ENCODE results near the gene MSI2. TPM values are rescaled to one million over a fixed set of nuclear protein-coding genes. Genes with fewer than 3 reads are reported as not detected.

MSI2 gene
- total and polyA plus RNA-seq, 2 experiments from 2014 or later = 18.9 to 41.8 TPM

- Histone ChIP-seq H3K4me2 (peak overlapping the region; percentile 66; the same call in 1 of the 2 replicates), H3K9me2 (ENCODE audit: insufficient read depth) (no peaks in the 10 kb centered on the region), H3K27ac (ENCODE audit: low read depth) (no peak overlapping the region; the same call in 1 of the 2 replicates), H3K27me3 (ENCODE audit: insufficient read depth) (no peaks in the 10 kb centered on the region), H3K4me1 (ENCODE audit: insufficient read depth) (peaks cover 32% of the 10 kb centered on the region), H3K36me3 (ENCODE audit: insufficient read depth) (no peaks in the 10 kb centered on the region), H3F3A (replicated peaks; ENCODE audit: low read depth) (no peaks in the 10 kb centered on the region), H4K20me1 (replicated peaks; ENCODE audit: insufficient read depth) (no peaks in the 10 kb centered on the region; the same call in 1 of the 2 replicates), H3K4me3 (no peak overlapping the region), H2AFZ (no peak overlapping the region), H3K79me2 (replicated peaks; ENCODE audit: insufficient read depth) (peaks cover 3% of the 10 kb centered on the region; the same call in 1 of the 2 replicates)
- peak; percentile 81 for DNase-seq (ENCODE audit: low spot score)
- Mint-ChIP-seq H3K9me3 (no peaks in the 10 kb centered on the region), H3K27ac (peak overlapping the region; percentile 62; the same call in 1 of the 2 replicates), H3K4me1 (peaks cover 49% of the 10 kb centered on the region), H3K27me3 (ENCODE audit: insufficient read depth, low read depth, poor library complexity) (peaks cover 5% of the 10 kb centered on the region), H3K4me3 (no peak overlapping the region), H3K36me3 (ENCODE audit: low read depth) (no peaks in the 10 kb centered on the region)
- TF ChIP-seq, protein P1, sequence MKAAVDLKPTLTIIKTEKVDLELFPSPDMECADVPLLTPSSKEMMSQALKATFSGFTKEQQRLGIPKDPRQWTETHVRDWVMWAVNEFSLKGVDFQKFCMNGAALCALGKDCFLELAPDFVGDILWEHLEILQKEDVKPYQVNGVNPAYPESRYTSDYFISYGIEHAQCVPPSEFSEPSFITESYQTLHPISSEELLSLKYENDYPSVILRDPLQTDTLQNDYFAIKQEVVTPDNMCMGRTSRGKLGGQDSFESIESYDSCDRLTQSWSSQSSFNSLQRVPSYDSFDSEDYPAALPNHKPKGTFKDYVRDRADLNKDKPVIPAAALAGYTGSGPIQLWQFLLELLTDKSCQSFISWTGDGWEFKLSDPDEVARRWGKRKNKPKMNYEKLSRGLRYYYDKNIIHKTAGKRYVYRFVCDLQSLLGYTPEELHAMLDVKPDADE (IDR thresholded peaks at IDR 0.05) = no peak
- TF ChIP-seq POLR2AphosphoS5 (IDR thresholded peaks at IDR 0.05; ENCODE audit: low read depth) (no peak), STAT1 (IDR thresholded peaks at IDR 0.05; ENCODE audit: unreplicated experiment) (no peak)
- TF ChIP-seq, protein P2, sequence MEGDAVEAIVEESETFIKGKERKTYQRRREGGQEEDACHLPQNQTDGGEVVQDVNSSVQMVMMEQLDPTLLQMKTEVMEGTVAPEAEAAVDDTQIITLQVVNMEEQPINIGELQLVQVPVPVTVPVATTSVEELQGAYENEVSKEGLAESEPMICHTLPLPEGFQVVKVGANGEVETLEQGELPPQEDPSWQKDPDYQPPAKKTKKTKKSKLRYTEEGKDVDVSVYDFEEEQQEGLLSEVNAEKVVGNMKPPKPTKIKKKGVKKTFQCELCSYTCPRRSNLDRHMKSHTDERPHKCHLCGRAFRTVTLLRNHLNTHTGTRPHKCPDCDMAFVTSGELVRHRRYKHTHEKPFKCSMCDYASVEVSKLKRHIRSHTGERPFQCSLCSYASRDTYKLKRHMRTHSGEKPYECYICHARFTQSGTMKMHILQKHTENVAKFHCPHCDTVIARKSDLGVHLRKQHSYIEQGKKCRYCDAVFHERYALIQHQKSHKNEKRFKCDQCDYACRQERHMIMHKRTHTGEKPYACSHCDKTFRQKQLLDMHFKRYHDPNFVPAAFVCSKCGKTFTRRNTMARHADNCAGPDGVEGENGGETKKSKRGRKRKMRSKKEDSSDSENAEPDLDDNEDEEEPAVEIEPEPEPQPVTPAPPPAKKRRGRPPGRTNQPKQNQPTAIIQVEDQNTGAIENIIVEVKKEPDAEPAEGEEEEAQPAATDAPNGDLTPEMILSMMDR (conservative IDR thresholded peaks at IDR 0.05; ENCODE audit: low read depth in 2 of 2) = peak; percentile 68 to 87
- ATAC-seq = peak; percentile 89
Observed at GRCh38 chr17:57440522-57441269, 184.4 kb downstream of the MSI2 start.

- Histone ChIP-seq H2AFZ (no peak overlapping the region), H3K4me3 (no peak overlapping the region), H3K9me2 (ENCODE audit: insufficient read depth) (no peaks in the 10 kb centered on the region), H3K4me1 (ENCODE audit: insufficient read depth) (peaks cover 32% of the 10 kb centered on the region), H3K79me2 (replicated peaks; ENCODE audit: insufficient read depth) (no peaks in the 10 kb centered on the region; the same call in 1 of the 2 replicates), H3F3A (replicated peaks; ENCODE audit: low read depth) (no peaks in the 10 kb centered on the region), H3K27me3 (ENCODE audit: insufficient read depth) (no peaks in the 10 kb centered on the region), H4K20me1 (replicated peaks; ENCODE audit: insufficient read depth) (no peaks in the 10 kb centered on the region; the same call in 1 of the 2 replicates), H3K4me2 (peak overlapping the region; percentile 66; the same call in 1 of the 2 replicates), H3K36me3 (ENCODE audit: insufficient read depth) (no peaks in the 10 kb centered on the region), H3K27ac (ENCODE audit: low read depth) (peak overlapping the region; percentile 6; the same call in 1 of the 2 replicates)
- no peak overlapping the region for H3K4me3 Mint-ChIP-seq
- peaks cover 5% of the 10 kb centered on the region for H3K27me3 Mint-ChIP-seq (ENCODE audit: insufficient read depth, low read depth, poor library complexity)
- ATAC-seq = no peak
- no peaks in the 10 kb centered on the region for H3K9me3 Mint-ChIP-seq
- peaks cover 53% of the 10 kb centered on the region for H3K4me1 Mint-ChIP-seq
- no peak for DNase-seq (ENCODE audit: low spot score)
- peak overlapping the region; percentile 62; the same call in 1 of the 2 replicates for H3K27ac Mint-ChIP-seq
- no peaks in the 10 kb centered on the region for H3K36me3 Mint-ChIP-seq (ENCODE audit: low read depth)
- TF ChIP-seq ZNF331 (CRISPR knock-in tag; IDR thresholded peaks at IDR 0.05; ENCODE audit: low read depth) (no peak), EZH2 (IDR thresholded peaks at IDR 0.05; ENCODE audit: low read depth, unreplicated experiment) (no peak), CREB1 (CRISPR knock-in tag; IDR thresholded peaks at IDR 0.05; ENCODE audit: low read depth) (no peak), STAT1 (IDR thresholded peaks at IDR 0.05; ENCODE audit: unreplicated experiment) (no peak), JUNB (IDR thresholded peaks at IDR 0.05; ENCODE audit: unreplicated experiment) (no peak), EZH2phosphoT487 (IDR thresholded peaks at IDR 0.05; ENCODE audit: unreplicated experiment) (no peak)
- TF ChIP-seq, protein P1 (IDR thresholded peaks at IDR 0.05) = no peak
- TF ChIP-seq, protein P3, sequence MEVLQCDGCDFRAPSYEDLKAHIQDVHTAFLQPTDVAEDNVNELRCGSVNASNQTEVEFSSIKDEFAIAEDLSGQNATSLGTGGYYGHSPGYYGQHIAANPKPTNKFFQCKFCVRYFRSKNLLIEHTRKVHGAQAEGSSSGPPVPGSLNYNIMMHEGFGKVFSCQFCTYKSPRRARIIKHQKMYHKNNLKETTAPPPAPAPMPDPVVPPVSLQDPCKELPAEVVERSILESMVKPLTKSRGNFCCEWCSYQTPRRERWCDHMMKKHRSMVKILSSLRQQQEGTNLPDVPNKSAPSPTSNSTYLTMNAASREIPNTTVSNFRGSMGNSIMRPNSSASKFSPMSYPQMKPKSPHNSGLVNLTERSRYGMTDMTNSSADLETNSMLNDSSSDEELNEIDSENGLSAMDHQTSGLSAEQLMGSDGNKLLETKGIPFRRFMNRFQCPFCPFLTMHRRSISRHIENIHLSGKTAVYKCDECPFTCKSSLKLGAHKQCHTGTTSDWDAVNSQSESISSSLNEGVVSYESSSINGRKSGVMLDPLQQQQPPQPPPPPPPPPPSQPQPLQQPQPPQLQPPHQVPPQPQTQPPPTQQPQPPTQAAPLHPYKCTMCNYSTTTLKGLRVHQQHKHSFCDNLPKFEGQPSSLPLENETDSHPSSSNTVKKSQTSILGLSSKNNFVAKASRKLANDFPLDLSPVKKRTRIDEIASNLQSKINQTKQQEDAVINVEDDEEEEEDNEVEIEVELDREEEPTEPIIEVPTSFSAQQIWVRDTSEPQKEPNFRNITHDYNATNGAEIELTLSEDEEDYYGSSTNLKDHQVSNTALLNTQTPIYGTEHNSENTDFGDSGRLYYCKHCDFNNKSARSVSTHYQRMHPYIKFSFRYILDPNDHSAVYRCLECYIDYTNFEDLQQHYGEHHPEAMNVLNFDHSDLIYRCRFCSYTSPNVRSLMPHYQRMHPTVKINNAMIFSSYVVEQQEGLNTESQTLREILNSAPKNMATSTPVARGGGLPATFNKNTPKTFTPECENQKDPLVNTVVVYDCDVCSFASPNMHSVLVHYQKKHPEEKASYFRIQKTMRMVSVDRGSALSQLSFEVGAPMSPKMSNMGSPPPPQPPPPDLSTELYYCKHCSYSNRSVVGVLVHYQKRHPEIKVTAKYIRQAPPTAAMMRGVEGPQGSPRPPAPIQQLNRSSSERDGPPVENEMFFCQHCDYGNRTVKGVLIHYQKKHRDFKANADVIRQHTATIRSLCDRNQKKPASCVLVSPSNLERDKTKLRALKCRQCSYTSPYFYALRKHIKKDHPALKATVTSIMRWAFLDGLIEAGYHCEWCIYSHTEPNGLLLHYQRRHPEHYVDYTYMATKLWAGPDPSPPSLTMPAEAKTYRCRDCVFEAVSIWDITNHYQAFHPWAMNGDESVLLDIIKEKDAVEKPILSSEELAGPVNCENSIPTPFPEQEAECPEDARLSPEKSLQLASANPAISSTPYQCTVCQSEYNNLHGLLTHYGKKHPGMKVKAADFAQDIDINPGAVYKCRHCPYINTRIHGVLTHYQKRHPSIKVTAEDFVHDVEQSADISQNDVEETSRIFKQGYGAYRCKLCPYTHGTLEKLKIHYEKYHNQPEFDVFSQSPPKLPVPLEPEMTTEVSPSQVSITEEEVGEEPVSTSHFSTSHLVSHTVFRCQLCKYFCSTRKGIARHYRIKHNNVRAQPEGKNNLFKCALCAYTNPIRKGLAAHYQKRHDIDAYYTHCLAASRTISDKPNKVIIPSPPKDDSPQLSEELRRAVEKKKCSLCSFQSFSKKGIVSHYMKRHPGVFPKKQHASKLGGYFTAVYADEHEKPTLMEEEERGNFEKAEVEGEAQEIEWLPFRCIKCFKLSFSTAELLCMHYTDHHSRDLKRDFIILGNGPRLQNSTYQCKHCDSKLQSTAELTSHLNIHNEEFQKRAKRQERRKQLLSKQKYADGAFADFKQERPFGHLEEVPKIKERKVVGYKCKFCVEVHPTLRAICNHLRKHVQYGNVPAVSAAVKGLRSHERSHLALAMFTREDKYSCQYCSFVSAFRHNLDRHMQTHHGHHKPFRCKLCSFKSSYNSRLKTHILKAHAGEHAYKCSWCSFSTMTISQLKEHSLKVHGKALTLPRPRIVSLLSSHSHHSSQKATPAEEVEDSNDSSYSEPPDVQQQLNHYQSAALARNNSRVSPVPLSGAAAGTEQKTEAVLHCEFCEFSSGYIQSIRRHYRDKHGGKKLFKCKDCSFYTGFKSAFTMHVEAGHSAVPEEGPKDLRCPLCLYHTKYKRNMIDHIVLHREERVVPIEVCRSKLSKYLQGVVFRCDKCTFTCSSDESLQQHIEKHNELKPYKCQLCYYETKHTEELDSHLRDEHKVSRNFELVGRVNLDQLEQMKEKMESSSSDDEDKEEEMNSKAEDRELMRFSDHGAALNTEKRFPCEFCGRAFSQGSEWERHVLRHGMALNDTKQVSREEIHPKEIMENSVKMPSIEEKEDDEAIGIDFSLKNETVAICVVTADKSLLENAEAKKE (CRISPR knock-in tag; IDR thresholded peaks at IDR 0.05) = no peak
Observed at GRCh38 chr17:57441270-57441600, 184.9 kb downstream of the MSI2 start.

Measured in GM23338 (cell line).